Fibroblast of mammary gland (primary cell): Measurements from ENCODE around the gene HMX1.

Experiments
- DNase-seq: peaks from one replicate; pipeline ENCODE4 v3.0.0-alpha.2; 2010; ENCODE audit warnings: low read depth
- H3K4me3 ChIP-seq: 2 replicates; pipeline ENCODE4 v1.5.1; 2011; ENCODE audit warnings: low read depth, mild to moderate bottlenecking, low read length, moderate library complexity; ENCODE audit not compliant: control insufficient read depth
- TF ChIP-seq, protein P1 (sequence below): conservative IDR thresholded peaks from 2 replicates; pipeline ENCODE4 v1.5.1; 2011; ENCODE audit warnings: low read depth, low read length, inconsistent platforms; ENCODE audit not compliant: control insufficient read depth, insufficient read depth

Gene HMX1

DNA sequence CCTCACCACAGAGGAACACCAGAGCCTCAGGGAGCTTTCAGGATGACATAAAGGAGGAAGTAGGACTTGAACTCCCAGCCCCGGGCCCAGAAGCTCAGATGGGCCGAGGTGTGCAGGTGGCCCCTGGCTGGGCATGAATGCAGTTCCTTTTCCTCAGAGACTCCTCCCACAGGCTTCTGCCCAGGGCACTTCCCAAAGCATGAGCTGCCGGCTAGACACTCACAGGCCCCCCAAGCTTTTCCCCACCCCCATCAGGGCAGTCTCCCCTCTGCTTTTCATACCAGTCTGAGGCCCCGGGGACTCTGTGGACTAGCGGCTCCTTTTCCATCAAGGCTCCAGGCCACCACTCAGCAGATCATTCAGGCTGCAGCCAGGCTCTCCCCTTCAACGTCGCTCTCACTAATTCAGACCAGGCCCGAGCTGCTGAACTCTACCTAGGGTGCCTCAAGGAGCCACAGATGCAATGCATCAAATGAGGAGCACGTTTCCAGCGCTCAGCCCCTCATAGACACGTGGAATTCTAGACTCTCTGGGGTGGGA lies 36.9 kb downstream of the HMX1 start:
- DNase-seq, result no peak
- no peak overlapping the region for H3K4me3 ChIP-seq
- TF ChIP-seq, protein P1, sequence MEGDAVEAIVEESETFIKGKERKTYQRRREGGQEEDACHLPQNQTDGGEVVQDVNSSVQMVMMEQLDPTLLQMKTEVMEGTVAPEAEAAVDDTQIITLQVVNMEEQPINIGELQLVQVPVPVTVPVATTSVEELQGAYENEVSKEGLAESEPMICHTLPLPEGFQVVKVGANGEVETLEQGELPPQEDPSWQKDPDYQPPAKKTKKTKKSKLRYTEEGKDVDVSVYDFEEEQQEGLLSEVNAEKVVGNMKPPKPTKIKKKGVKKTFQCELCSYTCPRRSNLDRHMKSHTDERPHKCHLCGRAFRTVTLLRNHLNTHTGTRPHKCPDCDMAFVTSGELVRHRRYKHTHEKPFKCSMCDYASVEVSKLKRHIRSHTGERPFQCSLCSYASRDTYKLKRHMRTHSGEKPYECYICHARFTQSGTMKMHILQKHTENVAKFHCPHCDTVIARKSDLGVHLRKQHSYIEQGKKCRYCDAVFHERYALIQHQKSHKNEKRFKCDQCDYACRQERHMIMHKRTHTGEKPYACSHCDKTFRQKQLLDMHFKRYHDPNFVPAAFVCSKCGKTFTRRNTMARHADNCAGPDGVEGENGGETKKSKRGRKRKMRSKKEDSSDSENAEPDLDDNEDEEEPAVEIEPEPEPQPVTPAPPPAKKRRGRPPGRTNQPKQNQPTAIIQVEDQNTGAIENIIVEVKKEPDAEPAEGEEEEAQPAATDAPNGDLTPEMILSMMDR, result no peak

DNA sequence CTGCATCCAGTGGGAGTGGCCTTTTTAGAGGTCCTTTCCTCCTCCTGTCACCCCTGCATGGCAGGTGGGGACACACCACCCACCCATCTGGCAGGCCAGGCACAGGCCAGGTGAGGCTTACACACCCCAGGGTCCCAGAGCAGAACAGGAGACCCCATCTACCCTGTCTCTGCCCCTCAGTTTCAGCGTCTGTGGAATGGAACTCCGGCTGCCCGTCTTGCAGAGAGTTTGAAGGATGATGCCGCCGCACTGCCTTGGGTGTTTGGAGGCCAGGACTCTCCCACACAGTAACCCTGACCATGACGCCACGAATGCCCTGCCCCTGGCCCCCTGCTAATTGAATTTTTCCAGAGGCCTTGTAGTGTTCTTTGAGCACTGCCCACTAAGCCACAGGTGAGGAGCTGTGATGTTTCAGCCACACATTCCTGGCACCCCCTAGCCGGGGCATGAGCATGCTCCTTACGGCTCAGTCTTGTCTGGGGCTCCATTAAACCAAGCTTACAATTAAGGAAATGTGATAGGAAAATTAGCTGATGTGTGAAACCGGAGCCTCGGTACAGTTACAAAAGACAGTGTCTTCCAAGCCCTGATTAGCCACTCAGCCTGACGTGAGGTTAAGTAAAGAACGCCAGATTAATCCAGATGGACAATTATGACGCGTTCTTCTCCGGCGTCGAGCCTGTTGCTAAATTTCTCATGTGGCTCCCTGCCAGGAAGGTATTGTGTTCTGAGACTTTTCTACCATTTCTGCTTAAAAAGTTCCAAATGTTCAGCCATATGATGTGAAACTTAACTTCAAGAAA lies 39.3 kb downstream of the HMX1 start:
- DNase-seq, result peak; percentile 31
- no peak overlapping the region for H3K4me3 ChIP-seq
- TF ChIP-seq, protein P1, result no peak

DNA sequence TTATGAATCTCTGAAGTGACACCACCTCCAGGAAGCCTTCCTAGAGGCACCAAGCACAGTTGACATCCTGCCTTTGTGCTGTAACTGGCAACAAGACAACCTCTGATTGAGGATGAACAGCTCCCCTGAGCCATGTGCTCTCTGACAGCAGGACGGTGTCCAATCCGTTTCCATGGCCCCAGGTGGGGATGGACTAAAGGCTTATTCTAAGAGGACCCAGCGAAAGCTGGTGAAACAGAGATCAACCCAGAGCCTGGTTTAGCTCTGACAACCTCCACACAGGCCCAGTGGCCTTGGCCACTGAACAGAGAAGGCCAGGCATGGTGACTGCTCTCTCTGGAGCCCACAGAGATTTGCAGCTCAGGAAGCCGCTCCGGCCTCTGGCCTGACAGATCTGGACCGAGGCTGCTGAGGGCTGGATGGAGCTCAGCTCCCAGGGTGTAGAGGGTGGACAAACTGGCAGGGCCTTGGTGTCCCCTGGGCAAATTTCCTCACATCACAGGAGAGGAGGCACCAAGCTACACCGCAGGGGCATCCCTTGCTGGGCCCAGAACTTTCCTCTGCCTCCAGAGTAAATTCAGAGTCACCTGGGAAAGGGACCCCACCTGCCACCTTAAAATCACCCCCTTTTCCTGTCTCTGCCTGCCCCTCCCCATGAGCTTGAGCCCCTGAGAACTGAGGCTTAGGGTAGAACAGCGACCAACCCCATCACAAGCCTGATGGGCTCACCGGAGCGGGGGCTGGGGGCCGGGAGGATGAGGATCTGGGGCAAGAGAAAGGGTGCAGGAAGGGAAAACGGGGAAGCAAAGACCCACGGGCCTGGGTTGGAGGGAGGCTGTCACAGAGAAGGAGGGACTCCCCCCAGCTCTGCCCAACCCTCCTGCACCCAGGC lies 40.2 kb downstream of the HMX1 start:
- no peak for DNase-seq
- H3K4me3 ChIP-seq, result no peak overlapping the region
- TF ChIP-seq, protein P1, result no peak

DNA sequence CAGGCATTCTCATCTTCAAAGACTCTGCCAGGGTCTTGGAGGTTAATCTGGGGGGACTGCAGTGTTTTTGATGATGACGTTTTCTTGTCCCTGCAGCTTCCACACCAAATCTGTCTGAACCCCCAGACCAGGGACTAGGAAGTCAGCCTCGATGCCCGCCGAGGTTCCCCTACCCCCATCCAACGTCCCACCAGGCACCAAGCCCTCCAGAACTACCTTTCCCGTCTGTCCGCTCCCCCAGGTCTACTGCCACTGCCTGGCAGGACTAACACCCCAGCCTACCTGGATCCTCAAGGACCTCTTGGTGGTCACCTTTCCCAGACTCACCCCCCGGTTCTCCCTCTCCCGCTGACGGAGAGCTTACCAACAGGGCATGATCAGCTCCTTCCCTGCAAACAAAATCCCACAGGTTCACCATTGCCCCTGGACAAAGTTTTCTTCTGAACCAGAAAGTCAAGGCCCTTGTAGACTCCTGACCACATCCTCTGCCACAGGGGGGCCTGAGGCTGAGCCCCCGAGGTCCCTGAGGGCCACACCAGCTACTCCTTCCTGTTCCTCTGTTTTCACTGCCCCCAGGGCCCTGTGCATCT lies 40.9 kb downstream of the HMX1 start:
- H3K4me3 ChIP-seq, result no peak overlapping the region
- TF ChIP-seq, protein P1, result no peak
- no peak for DNase-seq

DNA sequence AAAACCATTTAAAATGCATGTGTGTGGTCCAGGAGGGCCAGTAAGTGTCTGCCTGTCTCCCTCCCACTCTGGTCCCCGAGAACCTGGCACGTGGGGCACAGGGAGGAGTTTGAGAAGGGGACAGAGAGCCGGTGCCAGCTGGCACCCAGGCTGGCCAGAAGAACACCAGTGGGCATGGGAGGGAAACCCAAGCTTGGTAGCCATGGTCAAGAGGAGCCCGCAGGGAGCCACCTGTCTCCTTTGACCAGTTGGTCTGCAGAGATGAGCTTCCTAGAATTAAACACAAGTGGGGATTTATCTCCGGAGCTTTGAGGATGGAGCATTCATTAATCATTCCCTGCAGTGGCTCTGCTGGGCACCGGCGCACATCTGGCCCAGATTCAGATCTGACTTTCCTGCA lies 41.6 kb downstream of the HMX1 start:
- TF ChIP-seq, protein P1, result no peak
- no peak for DNase-seq
- H3K4me3 ChIP-seq, result no peak overlapping the region

DNA sequence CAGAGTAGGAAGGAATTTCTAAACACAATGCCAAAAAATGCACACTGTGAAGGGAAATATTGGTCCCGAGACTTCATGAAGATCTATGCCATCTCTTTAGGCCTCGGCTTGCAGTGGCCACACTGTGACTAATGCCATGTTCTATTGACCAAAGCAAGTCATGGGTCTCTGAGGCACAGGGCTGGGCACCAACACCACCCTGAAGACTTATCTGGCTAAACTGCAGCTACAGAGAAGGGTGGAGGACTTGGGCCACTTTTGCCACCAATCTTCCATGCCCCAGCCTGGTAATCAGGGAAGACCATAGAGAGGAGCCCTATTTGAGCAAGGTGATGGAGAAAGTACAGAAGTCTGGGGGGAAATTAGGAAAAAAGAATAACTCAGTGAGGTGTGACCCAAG lies 42.1 kb downstream of the HMX1 start:
- H3K4me3 ChIP-seq, result no peak overlapping the region
- TF ChIP-seq, protein P1, result no peak
- no peak for DNase-seq
